Activated CD4-positive, alpha-beta T cell treated with anti-CD3 and anti-CD28 coated beads for 36 hours (primary cell): ENCODE results near the gene KIF21A. TPM values are rescaled to one million over a fixed set of nuclear protein-coding genes. Genes with fewer than 3 reads are reported as not detected.

Source experiments
- ATAC-seq: fragments of 200-7000 bp; cut with Tn5 transposase; one replicate; pipeline ENCODE4 v1.10.0; 2021; ENCODE audit warnings: mild to moderate bottlenecking, moderate library complexity
- CTCF ChIA-PET: fragments of 350-600 bp; sonication (Branson Sonifier 250); formaldehyde crosslinking; loops from one replicate; lab custom pipeline; 2021; ENCODE audit warnings: antibody characterized with exemption; lab: Charles Lee
- POLR2A ChIA-PET: fragments of 350-600 bp; sonication (Branson Sonifier 250); formaldehyde crosslinking; loops from one replicate; lab custom pipeline; 2021; ENCODE audit warnings: antibody characterized with exemption, inconsistent platforms; lab: Charles Lee
- DNase-seq: peaks from one replicate; pipeline ENCODE4 v3.0.0-alpha.2; 2020
- H3K27ac Mint-ChIP-seq: one replicate; pipeline ENCODE4 v1.8.0; 2021; ENCODE audit warnings: mixed read lengths
- H3K27me3 Mint-ChIP-seq: one replicate; pipeline ENCODE4 v1.8.0; 2021; ENCODE audit warnings: mixed read lengths
- H3K36me3 Mint-ChIP-seq: one replicate; pipeline ENCODE4 v1.8.0; 2021; ENCODE audit warnings: low read depth, mixed read lengths
- H3K4me1 Mint-ChIP-seq: one replicate; pipeline ENCODE4 v1.8.0; 2021; ENCODE audit warnings: mixed read lengths
- H3K4me3 Mint-ChIP-seq: one replicate; pipeline ENCODE4 v1.8.0; 2021; ENCODE audit warnings: mild to moderate bottlenecking, moderate library complexity, mixed read lengths
- H3K9me3 Mint-ChIP-seq: one replicate; pipeline ENCODE4 v1.8.0; 2021; ENCODE audit warnings: low read depth, mixed read lengths
- intact Hi-C, 2 experiments: fragments of 100-400 bp; cut with DNase I in 1 of 2; cut with micrococcal nuclease in 1 of 2; formaldehyde crosslinking; loops; one replicate each; pipeline versions ENCODE4 v1.14.2 to v1.15.1; 2022 to 2024; cut with DNase I, micrococcal nuclease
- total RNA-seq, 2 experiments: library from RNA; stranded (reverse); gene quantifications; one replicate each; pipeline ENCODE4 v1.2.3, GENCODE V29; 2021

The KIF21A gene
- total RNA-seq, 2 experiments from 2014 or later = 12.0 to 13.9 TPM

GRCh38 chr12:39272871-39273655 is 169.9 kb downstream of the KIF21A start:
- intact Hi-C loops = loop anchor here (1.0 to 10.0 kb wide), 7 partner anchors 126 to 1136 kb away; partner anchors contain the start of gene CPNE8 (in 1 of the 2)
- H3K27ac Mint-ChIP-seq = no peak overlapping the region
- H3K4me1 Mint-ChIP-seq = peaks cover 5% of the 10 kb centered on the region
- H3K4me3 Mint-ChIP-seq = no peak overlapping the region
- ATAC-seq (no peak), DNase-seq (peak; percentile 38)
- CTCF ChIA-PET = interaction anchor here (0.7 to 2.9 kb wide), 19 partner anchors 9 to 950 kb away, joined by 3 to 18 read pairs (median 3); no protein-coding TSS in a partner anchor
- no peaks in the 10 kb centered on the region for H3K36me3 Mint-ChIP-seq
- POLR2A ChIA-PET = interaction anchor here (0.6 kb wide), 1 partner anchor 52 kb away, joined by 4 read pairs; no protein-coding TSS in a partner anchor
- H3K9me3 Mint-ChIP-seq = no peaks in the 10 kb centered on the region
- H3K27me3 Mint-ChIP-seq = peaks cover 15% of the 10 kb centered on the region

GRCh38 chr12:39269492-39269891 is 173.4 kb downstream of the KIF21A start:
- no peak for DNase-seq
- CTCF ChIA-PET = interaction anchor here (0.9 kb wide), 1 partner anchor 941 kb away, joined by 3 read pairs; no protein-coding TSS in a partner anchor
- no peak overlapping the region for H3K4me3 Mint-ChIP-seq
- no peak for ATAC-seq
- peaks cover 2% of the 10 kb centered on the region for H3K4me1 Mint-ChIP-seq
- H3K9me3 Mint-ChIP-seq = peaks cover 1% of the 10 kb centered on the region
- H3K36me3 Mint-ChIP-seq = no peaks in the 10 kb centered on the region
- POLR2A ChIA-PET = interaction anchor here (0.6 kb wide), 1 partner anchor 985 kb away, joined by 3 read pairs; no protein-coding TSS in a partner anchor
- H3K27ac Mint-ChIP-seq = no peak overlapping the region
- intact Hi-C loops = no loop called here
- peaks cover 9% of the 10 kb centered on the region for H3K27me3 Mint-ChIP-seq

- DNase-seq (no peak), ATAC-seq (no peak)
- CTCF ChIA-PET = no interaction called here
- Mint-ChIP-seq H3K27ac (no peak overlapping the region), H3K9me3 (peaks cover 1% of the 10 kb centered on the region), H3K36me3 (no peaks in the 10 kb centered on the region), H3K4me1 (no peaks in the 10 kb centered on the region), H3K27me3 (no peaks in the 10 kb centered on the region), H3K4me3 (no peak overlapping the region)
- POLR2A ChIA-PET = no interaction called here
- intact Hi-C loops = no loop called here
These were observed 175.0 kb downstream of the KIF21A start for GRCh38 chr12:39267886-39268285.

GRCh38 chr12:39252628-39253027 is 190.3 kb downstream of the KIF21A start:
- intact Hi-C loops = no loop called here
- Mint-ChIP-seq H3K36me3 (no peaks in the 10 kb centered on the region), H3K27ac (no peak overlapping the region), H3K9me3 (no peaks in the 10 kb centered on the region), H3K4me1 (no peaks in the 10 kb centered on the region), H3K27me3 (no peaks in the 10 kb centered on the region), H3K4me3 (no peak overlapping the region)
- ATAC-seq (no peak), DNase-seq (no peak)
- POLR2A ChIA-PET = no interaction called here
- CTCF ChIA-PET = no interaction called here

Other genes with a start within 250 kb of the KIF21A start
- gene ABCD2, start 176.7 kb upstream of the KIF21A start, total RNA-seq = 1 to 10 TPM; 2.1 to 2.3 TPM